Activated CD8-positive, alpha-beta T cell treated with anti-CD3 and anti-CD28 coated beads for 36 hours (primary cell): ENCODE results near the gene R3HDM2. TPM values are rescaled to one million over a fixed set of nuclear protein-coding genes. Genes with fewer than 3 reads are reported as not detected.

Experiments used
- ATAC-seq: fragments of 200-7000 bp; cut with Tn5 transposase; one replicate; pipeline ENCODE4 v1.10.0; 2021; ENCODE audit warnings: mild to moderate bottlenecking, moderate library complexity
- CTCF ChIA-PET: fragments of 350-600 bp; sonication (Branson Sonifier 250); formaldehyde crosslinking; loops from one replicate; lab custom pipeline; 2021; ENCODE audit warnings: antibody characterized with exemption; lab: Charles Lee
- POLR2A ChIA-PET: fragments of 350-600 bp; sonication (Branson Sonifier 250); formaldehyde crosslinking; loops from one replicate; lab custom pipeline; 2021; ENCODE audit warnings: antibody characterized with exemption; lab: Charles Lee
- DNase-seq: peaks from one replicate; pipeline ENCODE4 v3.0.0-alpha.2; 2020
- H3K27ac Mint-ChIP-seq: one replicate; pipeline ENCODE4 v1.8.0; 2021; ENCODE audit warnings: mild to moderate bottlenecking, mixed read lengths
- H3K27me3 Mint-ChIP-seq: one replicate; pipeline ENCODE4 v1.8.0; 2021; ENCODE audit warnings: mixed read lengths
- H3K36me3 Mint-ChIP-seq: one replicate; pipeline ENCODE4 v1.8.0; 2021; ENCODE audit warnings: low read depth, mixed read lengths
- H3K4me1 Mint-ChIP-seq: one replicate; pipeline ENCODE4 v1.8.0; 2021; ENCODE audit warnings: low read depth, mixed read lengths
- H3K4me3 Mint-ChIP-seq: one replicate; pipeline ENCODE4 v1.8.0; 2021; ENCODE audit warnings: mild to moderate bottlenecking, moderate library complexity, mixed read lengths
- H3K9me3 Mint-ChIP-seq: one replicate; pipeline ENCODE4 v1.8.0; 2021; ENCODE audit warnings: mixed read lengths
- CTCF ChIP-seq: fragments of 200-600 bp; IDR thresholded peaks from one replicate; pipeline ENCODE4 v1.8.0; 2022; ENCODE audit warnings: antibody characterized with exemption, mild to moderate bottlenecking
- intact Hi-C: fragments of 100-400 bp; cut with micrococcal nuclease; formaldehyde crosslinking; loops from one replicate; pipeline ENCODE4 v1.10.0; 2022
- total RNA-seq, 2 experiments: library from RNA; stranded (reverse); gene quantifications; one replicate each; pipeline ENCODE4 v1.2.3, GENCODE V29; 2021

Gene R3HDM2
- total RNA-seq, 2 experiments from 2014 or later, result 33.2 to 44.0 TPM

- H3K27ac Mint-ChIP-seq, result no peak overlapping the region
- H3K27me3 Mint-ChIP-seq, result no peaks in the 10 kb centered on the region
- no peak overlapping the region for H3K4me3 Mint-ChIP-seq
- TF ChIP-seq CTCF, result no peak
- intact Hi-C loops, result no loop called here
- ATAC-seq, result no peak
- CTCF ChIA-PET, result interaction anchor here (1.6 kb wide), 1 partner anchor 23 kb away, joined by 4 read pairs; no protein-coding TSS in a partner anchor
- no peaks in the 10 kb centered on the region for H3K36me3 Mint-ChIP-seq
- DNase-seq, result no peak
- POLR2A ChIA-PET, result no interaction called here
- no peaks in the 10 kb centered on the region for H3K9me3 Mint-ChIP-seq
- no peaks in the 10 kb centered on the region for H3K4me1 Mint-ChIP-seq
Observed at GRCh38 chr12:57205931-57206330, 224.9 kb downstream of the R3HDM2 start.

GRCh38 chr12:57205186-57205585, 225.7 kb downstream of the R3HDM2 start:
- POLR2A ChIA-PET, result no interaction called here
- H3K36me3 Mint-ChIP-seq, result no peaks in the 10 kb centered on the region
- ATAC-seq (no peak), DNase-seq (no peak)
- CTCF ChIA-PET, result no interaction called here
- H3K27me3 Mint-ChIP-seq, result no peaks in the 10 kb centered on the region
- intact Hi-C loops, result no loop called here
- H3K9me3 Mint-ChIP-seq, result no peaks in the 10 kb centered on the region
- TF ChIP-seq CTCF, result no peak
- H3K27ac Mint-ChIP-seq, result no peak overlapping the region
- no peak overlapping the region for H3K4me3 Mint-ChIP-seq
- H3K4me1 Mint-ChIP-seq, result no peaks in the 10 kb centered on the region

DNA sequence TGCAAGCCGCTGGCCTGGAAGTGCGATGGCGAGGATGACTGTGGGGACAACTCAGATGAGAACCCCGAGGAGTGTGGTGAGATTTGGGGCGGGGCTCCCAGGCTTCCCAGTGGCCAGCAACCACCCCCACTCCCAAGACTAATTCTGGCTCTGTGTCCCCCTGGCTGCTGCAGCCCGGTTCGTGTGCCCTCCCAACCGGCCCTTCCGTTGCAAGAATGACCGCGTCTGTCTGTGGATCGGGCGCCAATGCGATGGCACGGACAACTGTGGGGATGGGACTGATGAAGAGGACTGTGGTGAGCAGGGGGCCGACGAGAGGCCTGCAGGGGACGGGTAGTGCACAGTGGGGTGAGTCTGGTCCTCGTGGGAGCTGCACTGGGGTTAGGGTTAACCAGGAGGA, 226.4 kb downstream of the R3HDM2 start:
- no peaks in the 10 kb centered on the region for H3K4me1 Mint-ChIP-seq
- TF ChIP-seq CTCF, result no peak
- intact Hi-C loops, result no loop called here
- ChIA-PET CTCF (no interaction called here), POLR2A (no interaction called here)
- ATAC-seq, result no peak
- H3K9me3 Mint-ChIP-seq, result no peaks in the 10 kb centered on the region
- H3K36me3 Mint-ChIP-seq, result no peaks in the 10 kb centered on the region
- no peak for DNase-seq
- no peaks in the 10 kb centered on the region for H3K27me3 Mint-ChIP-seq
- H3K4me3 Mint-ChIP-seq, result no peak overlapping the region
- H3K27ac Mint-ChIP-seq, result no peak overlapping the region

DNA sequence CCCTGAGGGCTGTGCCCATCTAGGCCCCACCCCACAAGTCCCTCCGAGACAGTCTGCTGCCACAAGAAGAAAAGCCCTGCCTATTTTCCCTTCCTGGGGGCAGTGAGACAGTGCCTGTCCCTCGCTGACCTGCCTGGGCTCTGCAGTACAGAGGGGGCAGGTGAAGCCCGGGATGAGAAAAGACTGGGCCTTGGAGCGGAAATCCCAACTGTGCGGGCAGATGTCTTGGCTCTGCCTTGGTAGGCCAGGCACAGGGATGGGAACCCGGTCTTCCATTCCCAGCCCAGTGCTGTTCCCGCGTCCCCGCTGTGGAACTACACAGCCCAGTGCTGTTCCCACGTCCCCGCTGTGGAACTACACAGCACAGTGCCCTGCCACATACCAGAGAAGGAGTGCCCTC, 227.1 kb downstream of the R3HDM2 start:
- TF ChIP-seq CTCF, result no peak
- H3K4me3 Mint-ChIP-seq, result no peak overlapping the region
- no peaks in the 10 kb centered on the region for H3K36me3 Mint-ChIP-seq
- H3K9me3 Mint-ChIP-seq, result no peaks in the 10 kb centered on the region
- H3K4me1 Mint-ChIP-seq, result no peaks in the 10 kb centered on the region
- POLR2A ChIA-PET, result no interaction called here
- ATAC-seq (no peak), DNase-seq (no peak)
- H3K27ac Mint-ChIP-seq, result no peak overlapping the region
- no peaks in the 10 kb centered on the region for H3K27me3 Mint-ChIP-seq
- CTCF ChIA-PET, result no interaction called here
- intact Hi-C loops, result no loop called here

Other genes with a start within 250 kb of the R3HDM2 start
- gene NXPH4, start 214.2 kb downstream of the R3HDM2 start, total RNA-seq, result under 1 TPM; 0.41 to 0.45 TPM
- 100 to 1,000 TPM; 480 to 529 TPM for gene SHMT2, start 201.3 kb downstream of the R3HDM2 start, total RNA-seq
- 1 to 10 TPM; 1.7 to 2.1 TPM for gene STAC3, start 179.9 kb downstream of the R3HDM2 start, total RNA-seq
- gene INHBC, start 3.7 kb upstream of the R3HDM2 start, total RNA-seq, result under 1 TPM in 1 of 2 experiments, not detected in 1; 0.16 TPM
- 1 to 10 TPM; 1.7 to 2.3 TPM for gene INHBE, start 24.3 kb upstream of the R3HDM2 start, total RNA-seq
- gene GLI1, start 28.7 kb upstream of the R3HDM2 start, total RNA-seq, result under 1 TPM; 0.20 to 0.83 TPM
- gene ARHGAP9, start 48.8 kb upstream of the R3HDM2 start, total RNA-seq, result 100 to 1,000 TPM; 125 to 128 TPM
- 100 to 1,000 TPM; 343 to 345 TPM for gene MARS1, start 57.0 kb upstream of the R3HDM2 start, total RNA-seq
- gene DDIT3, start 89.5 kb upstream of the R3HDM2 start, total RNA-seq, result 10 to 100 TPM; 28.0 TPM
- 10 to 100 TPM; 46.5 to 47.3 TPM for gene MBD6, start 91.8 kb upstream of the R3HDM2 start, total RNA-seq
- gene DCTN2, start 116.1 kb upstream of the R3HDM2 start, total RNA-seq, result 10 to 100 TPM; 66.2 to 68.6 TPM
- gene KIF5A, start 119.0 kb upstream of the R3HDM2 start, total RNA-seq, result 1 to 10 TPM; 1.2 to 1.3 TPM
- 10 to 100 TPM; 10.7 to 12.3 TPM for gene PIP4K2C, start 160.1 kb upstream of the R3HDM2 start, total RNA-seq
- gene DTX3, start 173.8 kb upstream of the R3HDM2 start, total RNA-seq, result 10 to 100 TPM; 13.7 to 15.1 TPM
- gene ARHGEF25, start 180.4 kb upstream of the R3HDM2 start, total RNA-seq, result 1 to 10 TPM; 1.1 to 1.2 TPM
- gene B4GALNT1, start 202.2 kb upstream of the R3HDM2 start, total RNA-seq, result 1 to 10 TPM in 1 of 2 experiments, under 1 TPM in 1; 0.61 to 1.4 TPM